H4 (cell line): ENCODE data around the gene CYTH4. TPM values are rescaled to one million over a fixed set of nuclear protein-coding genes. Genes with fewer than 3 reads are reported as not detected.
A peak's percentile ranks its signal among the peaks of the same experiment; 100 is the strongest.
"Not testable (repeated sequence)": the region's sequence is repeated elsewhere in the genome, so short reads cannot be mapped to it uniquely, and the experiment has no call there.

Experiments used
- DNase-seq: peaks from one replicate; pipeline ENCODE4 v3.0.0-alpha.2; 2015; ENCODE audit warnings: low spot score
- total RNA-seq: library from RNA; depleted of rRNA; stranded (reverse); fragments of >200 nt; shearing (Covaris generic); gene quantifications from 2 replicates; pipeline ENCODE4 v1.2.3, GENCODE V29; 2014; rRNA removed

CYTH4 gene, protein sequence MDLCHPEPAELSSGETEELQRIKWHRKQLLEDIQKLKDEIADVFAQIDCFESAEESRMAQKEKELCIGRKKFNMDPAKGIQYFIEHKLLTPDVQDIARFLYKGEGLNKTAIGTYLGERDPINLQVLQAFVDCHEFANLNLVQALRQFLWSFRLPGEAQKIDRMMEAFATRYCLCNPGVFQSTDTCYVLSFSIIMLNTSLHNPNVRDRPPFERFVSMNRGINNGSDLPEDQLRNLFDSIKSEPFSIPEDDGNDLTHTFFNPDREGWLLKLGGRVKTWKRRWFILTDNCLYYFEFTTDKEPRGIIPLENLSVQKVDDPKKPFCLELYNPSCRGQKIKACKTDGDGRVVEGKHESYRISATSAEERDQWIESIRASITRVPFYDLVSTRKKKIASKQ
- 0.08 TPM in 1 of 2 replicates, not detected in the other for total RNA-seq

DNA sequence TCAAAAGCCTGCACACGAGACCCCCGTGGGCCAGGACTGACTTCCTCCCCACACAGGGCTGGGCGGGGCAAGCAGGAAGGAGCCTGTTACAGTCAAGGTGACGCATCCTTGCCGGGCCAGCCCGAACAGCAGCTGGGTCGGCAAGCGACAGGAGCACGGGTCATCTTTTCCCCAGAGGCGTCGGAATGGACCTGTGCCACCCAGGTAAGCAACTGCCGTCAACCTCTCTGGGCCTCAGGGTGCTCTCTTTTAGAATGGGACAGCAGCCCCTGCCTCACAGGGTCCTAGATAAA is at the start of gene CYTH4:
Gene CYTH4 (plus strand): TSS at position 124 of the 293 bp plus-strand sequence. CDS start 62 bp downstream, at position 186.
- DNase-seq, result no peak

DNA sequence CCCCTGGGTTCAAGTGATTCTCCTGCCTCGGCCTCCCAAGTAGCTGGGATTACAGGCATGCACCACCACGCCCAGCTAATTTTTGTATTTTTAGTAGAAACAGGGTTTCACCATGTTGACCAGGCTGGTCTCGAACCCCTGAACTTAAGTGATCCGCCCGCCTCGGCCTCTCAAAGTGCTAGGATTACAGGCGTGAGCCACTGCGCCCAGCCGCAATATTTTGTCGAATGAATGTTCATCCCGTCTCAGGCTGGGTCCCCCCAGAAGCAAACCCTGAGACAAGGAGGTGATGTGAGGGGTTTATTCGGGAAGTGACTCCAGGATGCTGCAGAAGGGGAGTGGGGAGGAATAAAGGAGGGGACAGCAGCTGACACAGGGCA is 48.9 kb upstream of the CYTH4 start:
- not testable (repeated sequence) for DNase-seq

DNA sequence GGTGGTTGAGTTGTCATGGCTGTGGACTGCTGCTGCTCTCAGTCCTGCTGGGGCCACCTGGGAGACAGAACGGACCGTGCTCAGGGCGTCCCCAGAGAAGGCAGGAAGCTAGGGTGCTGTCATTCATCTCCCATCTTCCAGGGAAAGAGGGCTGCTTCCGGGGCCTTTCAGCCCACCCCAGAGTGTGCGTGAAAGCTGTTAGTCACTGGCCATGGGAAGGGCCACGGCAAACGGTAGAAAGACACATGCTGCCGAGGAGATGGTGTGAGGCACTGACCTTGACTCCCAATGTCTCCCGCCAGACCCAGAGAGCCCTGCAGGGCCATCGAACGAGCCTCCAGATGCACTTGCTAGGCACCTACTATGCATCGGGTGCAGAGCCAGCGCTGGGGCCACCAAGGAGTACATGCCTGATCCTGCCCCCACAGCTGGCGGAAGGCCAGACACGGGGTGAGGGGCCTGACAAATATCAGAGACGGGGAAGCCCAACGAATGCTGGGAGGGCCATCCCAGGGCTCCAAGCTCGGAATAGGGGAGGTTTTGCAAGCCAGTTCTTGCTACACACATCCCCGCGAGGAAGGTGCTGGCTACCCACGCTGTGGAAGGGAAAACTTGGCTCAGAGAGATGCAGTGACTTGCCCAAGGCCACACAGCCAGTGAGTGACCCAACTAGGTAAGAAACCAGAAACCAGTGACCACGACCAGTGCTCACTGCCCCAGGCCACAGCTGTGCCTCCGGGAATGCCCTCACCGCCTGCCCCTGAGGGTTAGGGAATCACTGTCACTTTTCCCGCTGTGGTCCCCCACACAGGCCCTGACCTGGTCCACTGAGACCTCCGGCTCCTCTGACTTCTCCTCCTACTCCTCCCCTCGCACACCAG is 48.3 kb upstream of the CYTH4 start:
- DNase-seq, result no peak

DNA sequence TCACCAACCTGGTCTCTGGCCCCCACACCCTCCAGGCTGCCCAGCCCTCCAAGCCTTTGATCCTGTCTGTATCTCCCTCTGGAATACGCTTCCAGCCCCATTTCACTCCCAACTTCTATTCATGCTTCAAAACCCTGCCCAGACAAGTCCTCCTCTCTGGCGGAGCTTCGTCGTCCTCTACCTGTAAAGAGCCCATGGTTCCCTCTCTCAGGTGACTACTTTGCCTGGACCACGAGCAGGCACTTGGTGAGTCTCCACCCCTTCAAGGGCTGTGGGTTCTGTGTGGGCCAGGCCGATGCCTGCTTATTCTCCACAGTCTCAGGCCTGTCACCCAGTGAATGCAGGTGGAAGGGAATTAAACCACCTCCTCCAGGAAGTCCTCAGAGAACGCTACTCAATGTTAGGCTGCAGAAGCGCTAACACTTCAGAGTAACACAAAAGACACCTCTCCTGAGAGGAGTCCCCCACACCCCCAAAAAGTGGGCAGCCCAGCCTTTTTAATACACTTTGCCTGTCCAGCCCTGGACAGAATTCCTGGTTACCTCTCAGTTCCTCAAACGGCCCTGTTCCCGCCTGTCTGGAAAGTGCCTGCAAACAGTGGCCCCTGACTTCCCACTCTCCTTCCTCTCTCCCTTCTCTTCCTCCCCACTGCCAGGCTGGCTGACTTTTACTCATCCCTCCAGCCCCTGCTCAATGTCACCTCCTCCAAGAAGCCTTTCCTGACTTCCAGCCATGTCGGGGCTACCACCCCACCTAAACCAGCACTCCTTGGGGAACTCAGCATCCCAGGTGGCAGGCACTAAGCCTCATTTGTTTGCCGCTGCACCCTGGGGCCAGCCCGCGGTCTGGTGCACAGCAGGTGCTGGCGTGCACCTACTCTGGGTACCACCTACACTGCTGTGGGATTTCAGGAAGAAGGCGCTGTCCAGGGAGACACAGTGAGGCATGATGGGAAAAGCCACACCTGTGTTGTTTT is 47.3 kb upstream of the CYTH4 start:
- DNase-seq, result no peak

DNA sequence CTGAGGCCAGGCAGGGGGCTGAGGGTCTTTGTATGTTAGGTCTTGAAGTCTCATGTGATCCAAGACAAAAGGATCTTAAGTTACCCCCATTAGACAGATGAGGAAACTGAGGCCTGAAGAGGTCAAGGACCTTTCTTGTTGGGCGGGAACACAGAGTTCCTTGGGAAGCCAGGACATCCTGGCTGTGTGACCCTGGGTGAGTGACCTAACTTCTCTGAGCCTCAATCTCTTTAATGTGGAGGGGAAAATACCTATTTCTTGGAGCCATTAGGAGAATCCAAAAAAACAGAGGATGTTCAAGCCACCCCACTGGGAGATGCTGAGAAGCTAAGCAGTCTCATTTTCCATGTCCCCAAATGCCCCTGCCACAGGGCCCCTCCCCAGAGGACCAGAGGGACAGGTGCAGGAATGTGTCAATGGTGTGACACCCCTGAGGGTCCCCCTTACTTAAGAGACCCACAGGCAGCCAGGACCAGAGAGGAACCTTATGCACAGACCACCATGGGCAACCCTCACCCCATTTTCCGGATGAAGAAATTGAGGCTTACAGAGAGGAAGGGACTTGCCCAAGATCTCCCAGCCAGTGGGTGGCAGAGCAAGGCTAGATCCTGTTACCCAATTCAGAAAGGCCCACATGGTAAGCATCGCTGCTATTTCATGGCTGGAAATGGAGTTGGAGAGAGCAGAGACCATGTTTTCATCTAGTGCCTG is 46.3 kb upstream of the CYTH4 start:
- no peak for DNase-seq

DNA sequence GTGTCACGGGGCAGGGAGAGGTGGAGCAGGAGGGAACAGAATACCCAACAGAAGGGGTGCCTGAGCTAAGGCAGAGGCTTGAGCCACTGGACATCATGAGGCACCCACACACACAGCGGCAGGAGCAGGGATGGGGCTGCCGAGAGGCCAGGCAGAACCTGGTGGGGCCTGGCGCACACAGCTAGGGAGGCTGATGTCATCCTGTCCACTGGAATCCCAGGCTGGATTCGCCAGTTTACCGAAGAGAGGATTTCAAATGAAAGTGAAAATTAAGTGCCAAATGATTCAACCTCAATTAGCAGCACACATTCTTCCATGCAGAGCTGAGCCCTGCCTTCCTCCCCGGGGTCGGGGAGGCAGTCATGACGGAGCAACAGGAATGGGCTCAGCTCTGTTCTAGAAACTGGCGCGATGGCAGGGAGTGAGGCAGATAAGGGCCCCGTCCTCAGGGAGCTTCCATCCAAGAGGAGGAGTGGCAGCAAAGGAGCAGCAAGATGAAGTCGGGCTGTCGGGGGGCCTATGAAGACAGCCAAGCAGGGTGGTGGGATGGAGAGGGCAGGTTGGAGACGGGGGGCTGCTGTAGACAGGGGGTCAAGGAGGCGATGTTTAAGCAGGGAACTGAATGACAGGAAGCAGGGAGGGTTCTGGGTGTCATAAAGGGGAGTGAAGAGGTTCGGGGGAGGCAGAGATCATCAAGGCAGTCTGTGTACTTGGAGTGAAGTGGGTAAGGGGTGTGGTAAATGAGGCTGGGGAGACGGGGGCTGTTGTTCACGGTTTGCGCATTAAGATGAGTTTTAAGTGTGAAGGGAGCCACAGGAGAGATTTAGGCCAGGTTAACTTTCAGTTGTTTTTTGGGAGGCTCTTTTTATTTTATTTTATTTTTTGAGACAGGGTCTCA is 44.7 kb upstream of the CYTH4 start:
- no peak for DNase-seq

DNA sequence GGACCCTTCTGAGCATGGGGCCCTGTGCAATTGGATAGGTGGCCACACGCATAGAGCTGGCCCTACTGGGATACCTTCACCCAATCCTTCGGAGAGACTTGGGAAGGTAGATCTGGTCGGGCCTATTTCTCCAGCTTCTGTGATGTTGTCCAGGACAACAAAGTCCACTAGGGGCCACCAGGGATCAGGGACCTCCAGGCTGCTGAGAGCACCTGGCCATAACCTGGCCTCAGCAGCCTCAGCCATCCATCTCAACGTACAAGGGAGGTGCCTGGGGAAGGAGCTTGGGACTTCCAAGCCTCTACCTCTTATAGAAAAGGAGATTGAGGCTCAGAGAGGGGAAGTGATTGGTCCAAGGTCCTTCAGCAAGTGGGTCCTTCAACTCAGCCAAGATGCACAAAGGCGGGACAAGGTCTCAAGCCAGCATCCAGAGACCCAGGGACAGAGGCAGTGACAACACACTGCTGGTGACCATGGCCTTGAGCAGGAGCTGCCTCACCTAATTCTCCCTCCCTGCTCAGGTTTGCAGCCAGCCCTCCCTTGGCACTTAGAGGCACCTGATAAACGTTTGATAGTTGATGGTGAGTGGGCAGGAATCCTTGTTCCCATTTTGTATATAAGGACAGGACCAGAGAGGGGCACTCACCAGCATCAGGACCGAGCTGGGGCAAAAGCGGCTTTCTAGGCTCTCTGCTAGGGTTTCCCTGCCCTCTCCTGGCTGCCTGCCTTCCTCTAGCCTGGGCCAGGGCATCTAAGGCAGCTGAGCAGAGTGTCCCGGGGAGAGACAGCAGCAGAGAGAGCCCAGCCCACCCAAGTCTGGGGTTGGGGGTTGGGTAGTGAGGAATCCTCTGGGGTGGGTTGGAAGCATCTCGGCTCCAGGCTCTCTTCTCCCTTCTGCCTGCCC is 42.7 kb upstream of the CYTH4 start:
- no peak for DNase-seq

DNA sequence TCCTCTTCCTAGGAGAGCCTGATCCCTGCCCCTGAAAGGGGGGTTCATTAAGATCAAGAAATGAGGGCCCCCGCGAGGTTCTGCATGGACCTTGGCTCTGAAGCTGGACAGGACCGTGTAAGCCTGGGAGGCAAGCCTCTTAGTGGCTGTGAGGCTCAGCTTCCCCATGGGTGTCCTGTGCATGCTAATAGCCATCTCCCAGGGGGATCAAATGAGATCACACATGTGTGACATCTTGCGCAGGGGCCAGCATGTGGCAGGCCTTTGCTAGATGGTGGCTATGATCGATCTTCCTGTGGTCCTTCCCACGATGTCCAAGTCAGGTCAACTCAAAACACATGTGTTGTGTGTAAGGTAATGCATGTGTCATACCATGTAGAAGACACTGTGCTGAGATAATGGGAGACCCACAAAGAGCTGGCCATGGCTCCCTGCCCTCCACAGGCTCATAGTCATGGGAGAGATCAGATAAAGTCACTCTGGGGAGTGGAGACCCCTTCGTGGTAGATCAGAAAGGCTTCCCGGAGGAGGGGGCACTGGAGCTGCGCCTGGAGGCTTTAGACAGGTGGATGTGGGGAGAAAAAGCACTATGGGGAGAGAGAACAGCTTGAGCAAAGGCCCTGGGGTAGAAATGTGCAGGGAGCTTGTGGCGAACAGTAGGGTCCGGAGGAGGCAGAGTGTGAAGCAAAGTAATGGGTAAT is 41.9 kb upstream of the CYTH4 start:
- no peak for DNase-seq

DNA sequence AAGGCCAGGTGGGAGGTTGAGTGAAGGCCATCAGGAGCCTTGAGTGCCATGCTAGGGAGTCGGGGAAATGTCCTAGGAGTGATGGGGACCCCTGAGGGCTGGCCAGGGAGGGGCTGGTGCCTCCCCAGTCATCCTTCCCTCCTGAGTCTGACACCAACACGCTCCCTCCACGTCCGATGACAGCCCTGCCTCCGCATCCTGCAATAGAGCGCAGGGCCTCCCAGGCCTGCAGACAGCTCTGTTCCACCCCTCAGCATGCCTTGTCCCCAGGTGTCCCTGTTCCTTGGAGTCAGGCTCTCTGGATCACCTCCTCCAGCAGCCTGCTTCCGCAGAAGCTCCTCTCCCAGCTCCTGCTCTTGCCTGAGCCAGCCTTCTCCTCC is 41.4 kb upstream of the CYTH4 start:
- DNase-seq, result no peak

DNA sequence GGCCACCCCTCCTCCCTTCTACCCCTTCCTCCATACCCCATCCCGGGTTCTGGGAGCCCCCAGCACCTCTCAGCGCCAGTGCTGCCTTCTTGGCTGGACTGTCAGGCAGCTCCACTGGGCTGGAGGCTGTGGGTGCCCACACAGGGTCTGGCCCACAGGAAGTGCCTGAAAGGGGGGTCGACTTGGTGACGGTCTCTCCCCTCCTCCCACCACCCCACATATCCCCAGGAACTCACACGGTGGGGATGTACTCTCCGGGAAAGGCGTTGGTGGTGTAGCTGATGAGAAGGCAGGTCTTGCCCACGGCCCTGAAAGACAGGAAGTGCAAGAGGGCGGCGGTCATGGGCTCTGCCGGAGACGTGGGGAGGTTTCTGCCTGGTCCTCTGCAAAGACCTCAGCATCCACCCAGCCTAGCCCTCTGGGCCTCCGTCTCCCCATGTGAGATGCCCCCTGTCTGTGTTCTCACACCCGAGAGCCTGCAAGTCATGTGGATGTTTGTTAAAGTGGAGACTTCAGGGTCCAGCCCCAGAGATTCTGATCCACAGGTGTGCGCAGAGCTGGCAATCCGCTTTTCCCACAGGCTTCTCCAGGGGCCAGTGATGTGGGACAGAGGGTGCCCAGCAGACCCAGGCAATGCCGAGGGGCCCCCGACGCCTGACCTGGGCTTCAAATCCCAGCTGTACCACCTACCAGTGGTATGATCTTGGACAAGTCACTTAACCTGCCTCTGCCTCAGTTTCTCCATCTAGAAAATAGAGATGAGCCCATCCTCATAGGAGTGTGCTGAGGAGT is 40.8 kb upstream of the CYTH4 start:
- no peak for DNase-seq

DNA sequence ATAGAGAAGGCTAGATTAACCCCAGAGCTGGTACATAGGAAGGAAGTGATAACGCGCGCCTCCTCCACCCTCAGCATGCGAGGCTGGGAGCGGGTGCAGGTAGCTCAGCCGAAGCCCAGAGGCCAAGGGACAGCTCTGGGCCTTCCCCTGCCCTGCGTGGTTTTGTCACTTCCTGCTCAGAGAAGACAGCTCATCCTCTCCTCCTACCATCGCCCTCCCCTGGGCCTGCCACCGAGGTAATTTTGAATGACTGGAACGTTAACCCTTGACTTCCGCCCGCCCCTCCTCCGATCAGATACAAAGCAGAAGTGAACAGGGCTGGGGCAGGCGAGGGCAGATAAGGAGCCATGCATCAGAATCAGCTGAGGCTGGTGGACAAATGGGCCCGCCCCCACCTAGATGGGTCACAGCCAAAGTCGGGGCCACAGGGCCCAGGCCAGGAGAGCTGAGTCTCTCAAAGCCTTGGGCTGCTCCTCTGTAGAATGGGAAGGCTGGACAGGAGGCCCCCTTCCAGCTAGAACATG is 39.9 kb upstream of the CYTH4 start:
- no peak for DNase-seq

DNA sequence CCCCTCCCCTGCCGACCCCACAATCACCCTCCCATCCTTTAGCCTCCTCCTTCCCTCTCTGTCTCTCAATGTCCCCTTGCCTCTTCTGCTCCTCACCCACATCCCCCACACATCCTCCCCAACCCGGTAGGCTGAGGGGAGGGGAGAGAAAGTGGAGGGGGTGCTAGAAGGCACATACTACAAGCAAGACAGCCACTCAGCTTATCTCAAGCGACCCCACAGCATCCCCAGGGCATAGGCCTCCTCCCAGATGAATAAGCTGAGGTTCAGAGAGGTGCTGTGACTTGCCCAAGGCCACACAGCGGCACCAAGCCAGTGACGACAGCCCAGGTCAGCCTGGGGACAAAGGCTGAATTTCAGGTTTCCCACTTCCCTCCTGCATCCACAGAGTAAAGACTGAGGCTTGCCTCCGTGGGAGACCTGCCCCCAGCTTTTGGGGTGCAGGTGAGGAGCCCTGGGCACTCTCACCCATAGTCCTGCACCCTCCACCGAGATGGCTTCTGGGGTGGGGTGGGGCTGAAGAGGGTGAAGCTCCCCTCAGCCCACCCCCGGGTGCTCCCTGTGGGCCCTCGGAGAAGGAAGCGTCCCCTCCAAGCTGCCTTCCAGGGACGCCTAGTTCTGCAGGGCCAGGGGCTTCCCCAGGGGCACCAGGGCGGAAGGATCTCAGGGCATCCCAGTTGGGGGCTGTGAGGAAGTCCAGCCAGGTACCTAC is 38.8 kb upstream of the CYTH4 start:
- DNase-seq, result no peak

DNA sequence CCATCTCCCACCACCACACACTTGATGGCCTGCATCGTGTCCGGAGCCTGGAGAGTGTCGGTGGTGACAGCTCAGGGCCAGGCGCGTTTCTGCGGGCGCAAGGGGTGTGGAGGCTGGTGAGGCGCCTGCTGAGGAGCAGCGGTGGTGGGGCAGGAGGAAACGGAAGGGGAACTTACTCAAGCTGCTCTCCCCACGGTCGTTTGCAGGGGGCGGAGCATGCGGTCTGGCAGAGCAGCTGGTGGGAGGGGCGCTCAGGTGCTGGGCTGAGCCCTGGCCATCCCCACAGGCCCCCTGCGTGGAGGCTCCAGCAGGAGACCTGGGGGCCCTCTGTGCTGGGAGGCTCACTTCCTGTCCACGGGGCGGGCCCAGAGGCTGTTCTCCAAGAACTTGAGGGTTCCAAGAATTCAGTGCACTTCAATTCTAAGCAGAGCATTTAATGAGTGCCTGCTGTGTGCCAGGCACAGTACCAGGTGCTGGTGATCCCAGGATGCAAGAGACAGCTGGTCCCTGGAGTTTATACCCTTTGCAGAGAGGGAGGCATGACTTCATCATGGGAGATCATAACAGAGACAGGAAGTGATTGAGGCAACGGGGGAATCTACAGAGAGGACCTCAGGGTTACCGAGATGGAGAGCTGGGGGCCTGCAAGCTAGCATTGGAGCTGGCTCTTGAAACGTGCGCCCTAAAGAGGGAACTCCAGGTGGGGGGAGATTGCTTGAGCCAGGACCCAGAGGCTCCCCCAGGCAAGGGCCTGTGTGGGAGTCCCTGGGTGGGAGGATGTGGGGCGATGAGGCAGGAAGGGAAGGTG is 38.0 kb upstream of the CYTH4 start, which contains the start of gene RAC2:
Gene RAC2 (minus strand): TSS at position 156 of the 808 bp plus-strand sequence. CDS start 121 bp downstream, at position 35.
- DNase-seq, result peak; percentile 61

DNA sequence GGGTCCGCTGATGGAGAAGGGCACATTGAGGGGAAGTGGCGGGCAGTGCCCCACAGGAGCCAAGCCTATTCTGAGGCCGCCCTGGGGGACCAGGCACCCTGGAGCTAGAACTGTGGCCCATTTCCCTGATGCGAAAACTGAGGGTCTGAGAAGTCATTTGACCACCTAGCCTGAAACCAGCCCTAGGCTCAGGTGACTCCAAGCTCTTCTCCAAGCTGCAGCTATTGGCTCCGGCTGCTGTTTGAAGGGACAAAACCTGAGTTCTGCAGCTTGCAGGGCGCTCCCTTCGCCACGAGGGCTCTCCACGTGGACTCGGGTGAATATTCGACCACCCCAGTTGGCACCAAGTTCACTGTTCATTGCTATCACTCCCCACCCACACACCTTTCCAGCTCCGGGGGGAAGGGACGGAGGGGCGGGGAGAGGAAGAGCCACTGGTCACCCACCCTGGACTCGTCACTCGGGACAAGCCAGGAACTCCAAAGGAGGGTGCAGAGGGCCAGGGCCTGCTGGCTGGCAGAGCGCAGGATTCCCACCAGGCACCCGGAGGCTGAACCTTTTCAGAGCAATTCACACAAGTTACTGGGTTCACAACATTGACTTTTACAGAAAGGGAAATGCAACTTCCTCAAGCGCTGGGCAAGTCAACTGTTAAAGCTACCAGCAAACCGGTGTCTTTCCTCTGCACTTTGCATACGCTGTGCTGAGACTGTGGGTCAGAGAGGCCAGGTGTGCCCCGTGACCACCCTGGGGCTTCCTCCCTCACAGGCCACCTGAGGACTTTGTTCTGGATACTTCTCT is 37.2 kb upstream of the CYTH4 start:
- no peak for DNase-seq

DNA sequence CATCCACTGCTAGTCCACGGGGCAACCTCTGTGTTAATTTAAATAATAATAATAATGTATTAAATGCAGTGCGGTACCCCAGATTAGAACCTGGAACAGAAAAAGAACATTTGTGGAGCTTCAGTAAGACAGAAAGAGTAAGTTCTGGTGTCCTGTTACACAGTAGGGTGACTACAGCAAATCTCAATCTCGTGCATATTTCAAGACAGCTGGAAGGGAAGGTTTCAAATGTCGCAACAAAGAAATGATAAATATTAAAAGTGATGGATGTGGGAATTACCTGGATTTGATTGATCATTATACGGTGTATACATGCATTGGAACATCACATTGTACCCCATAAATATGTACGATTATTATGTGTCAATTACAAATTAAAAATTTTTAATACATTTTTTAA is 36.6 kb upstream of the CYTH4 start:
- no peak for DNase-seq
